GM18858 (cell line): ENCODE measurements around the gene CFP.
"Not testable (repeated sequence)": the region's sequence is repeated elsewhere in the genome, so short reads cannot be mapped to it uniquely, and the experiment has no call there.

ENCODE experiments used
- ATAC-seq: cut with Tn5 transposase; IDR thresholded peaks from one replicate; pipeline ENCODE4 v1.9.1; 2021; ENCODE audit not compliant: unreplicated experiment

The CFP gene

GRCh38 chrX:47629419-47630200 lies at the start of gene CFP:
CFP (minus strand) TSS chrX:47629930; CDS start chrX:47629844, 86 bp downstream.
- no peak for ATAC-seq

GRCh38 chrX:47675959-47676859 lies 46.5 kb upstream of the CFP start:
- ATAC-seq: not testable (repeated sequence)

GRCh38 chrX:47674776-47675175 lies 45.0 kb upstream of the CFP start:
- ATAC-seq: no peak

GRCh38 chrX:47665797-47666196 lies 36.1 kb upstream of the CFP start:
- ATAC-seq: not testable (repeated sequence)

GRCh38 chrX:47664737-47665136 lies 35.0 kb upstream of the CFP start:
- no peak for ATAC-seq

- no peak for ATAC-seq
These were observed 32.5 kb upstream of the CFP start for GRCh38 chrX:47662144-47662657.

GRCh38 chrX:47661539-47661938 lies 31.8 kb upstream of the CFP start:
- ATAC-seq: no peak

GRCh38 chrX:47659421-47659726 lies 29.6 kb upstream of the CFP start:
- no peak for ATAC-seq

- ATAC-seq: peak; percentile 58
These were observed 29.1 kb upstream of the CFP start, which contains the start of gene UXT for GRCh38 chrX:47658684-47659420. UXT (minus strand) TSS chrX:47659180; CDS start chrX:47658927, 253 bp downstream.

- no peak for ATAC-seq
These were observed 28.6 kb upstream of the CFP start for GRCh38 chrX:47658301-47658683.

GRCh38 chrX:47651043-47651905 lies 21.5 kb upstream of the CFP start:
- no peak for ATAC-seq

GRCh38 chrX:47650164-47651042 lies 20.7 kb upstream of the CFP start, which contains the start of gene ELK1:
ELK1 (minus strand) TSS chrX:47650563; CDS start chrX:47641441, 9,122 bp downstream.
- ATAC-seq: peak; percentile 77

- no peak for ATAC-seq
These were observed 20.0 kb upstream of the CFP start for GRCh38 chrX:47649781-47650163.

- no peak for ATAC-seq
These were observed 19.5 kb upstream of the CFP start for GRCh38 chrX:47649271-47649670.

- no peak for ATAC-seq
These were observed 18.6 kb upstream of the CFP start for GRCh38 chrX:47648376-47648775.

- no peak for ATAC-seq
These were observed 16.9 kb upstream of the CFP start for GRCh38 chrX:47646636-47647035.

GRCh38 chrX:47645530-47645929 lies 15.8 kb upstream of the CFP start:
- ATAC-seq: no peak

- ATAC-seq: no peak
These were observed 14.9 kb upstream of the CFP start for GRCh38 chrX:47644557-47645091.

GRCh38 chrX:47643926-47644325 lies 14.2 kb upstream of the CFP start:
- no peak for ATAC-seq
